Neutrophil (primary cell): ENCODE results near the gene F2RL3.
"Not testable (repeated sequence)": the region's sequence is repeated elsewhere in the genome, so short reads cannot be mapped to it uniquely, and the experiment has no call there.

Experiments
- H3K27ac ChIP-seq: fragments of 200-600 bp; sonication (generic); 2 replicates; pipeline ENCODE4 v1.5.1; 2016; ENCODE audit warnings: mild to moderate bottlenecking, moderate library complexity
- H3K27me3 ChIP-seq: fragments of 200-600 bp; sonication (generic); 2 replicates; pipeline ENCODE4 v1.6.0; 2016; ENCODE audit warnings: mild to moderate bottlenecking
- H3K36me3 ChIP-seq: fragments of 200-600 bp; sonication (generic); 2 replicates; pipeline ENCODE4 v1.5.1; 2017
- H3K4me1 ChIP-seq, 2 experiments: fragments of 200-600 bp in 1 of 2; sonication (generic) in 1 of 2; 1 replicate in 1 of 2; 2 replicates in 1 of 2; pipeline versions ENCODE4 v1.5.1 to v1.6.1; 2013 to 2016; ENCODE audit warnings: low read depth in 1 of 2, low read length in 1 of 2, mild to moderate bottlenecking in 1 of 2, moderate library complexity in 1 of 2; ENCODE audit not compliant: control insufficient read depth in 1 of 2, insufficient read depth in 1 of 2
- H3K4me3 ChIP-seq, 2 experiments: fragments of 200-600 bp in 1 of 2; sonication (generic) in 1 of 2; 1 replicate in 1 of 2; 2 replicates in 1 of 2; pipeline ENCODE4 v1.5.1; 2013 to 2016; ENCODE audit warnings: low read depth in 1 of 2, low read length in 1 of 2, mild to moderate bottlenecking in 1 of 2, moderate library complexity in 1 of 2
- H3K9me3 ChIP-seq: fragments of 200-600 bp; sonication (generic); 2 replicates; pipeline ENCODE4 v1.5.1; 2016
- CTCF ChIP-seq: fragments of 200-600 bp; sonication (generic); IDR thresholded peaks from 2 replicates; pipeline ENCODE4 v1.5.1; 2016; ENCODE audit warnings: antibody characterized with exemption

F2RL3 gene

GRCh38 chr19:16934489-16934888 lies 45.7 kb downstream of the F2RL3 start:
- Histone ChIP-seq H3K4me1 (no peaks in the 10 kb centered on the region), H3K36me3 (no peaks in the 10 kb centered on the region), H3K27ac (no peak overlapping the region), H3K4me3 (no peak overlapping the region), H3K27me3 (no peaks in the 10 kb centered on the region), H3K9me3 (peaks cover 6% of the 10 kb centered on the region)
- TF ChIP-seq CTCF: no peak

GRCh38 chr19:16936901-16937300 lies 48.1 kb downstream of the F2RL3 start:
- Histone ChIP-seq H3K36me3 (no peaks in the 10 kb centered on the region), H3K4me1 (no peaks in the 10 kb centered on the region), H3K4me3 (no peak overlapping the region), H3K9me3 (peaks cover 6% of the 10 kb centered on the region), H3K27me3 (no peaks in the 10 kb centered on the region), H3K27ac (no peak overlapping the region)
- TF ChIP-seq CTCF: no peak

- not testable (repeated sequence) for H3K27ac ChIP-seq, H3K4me3 ChIP-seq, H3K27me3 ChIP-seq, H3K36me3 ChIP-seq, H3K4me1 ChIP-seq, H3K9me3 ChIP-seq
Measured at GRCh38 chr19:16937796-16938195, 49.0 kb downstream of the F2RL3 start.

- Histone ChIP-seq H3K4me3 (no peak overlapping the region), H3K36me3 (no peaks in the 10 kb centered on the region), H3K9me3 (peaks cover 6% of the 10 kb centered on the region), H3K27ac (no peak overlapping the region), H3K4me1 (no peaks in the 10 kb centered on the region), H3K27me3 (no peaks in the 10 kb centered on the region)
- no peak for TF ChIP-seq CTCF
Measured at GRCh38 chr19:16938211-16938610, 49.4 kb downstream of the F2RL3 start.

- H3K36me3 ChIP-seq, H3K27ac ChIP-seq, H3K9me3 ChIP-seq, H3K4me1 ChIP-seq, H3K27me3 ChIP-seq, H3K4me3 ChIP-seq: not testable (repeated sequence)
Measured at GRCh38 chr19:16940063-16940462, 51.3 kb downstream of the F2RL3 start.

GRCh38 chr19:16940626-16941025 lies 51.8 kb downstream of the F2RL3 start:
- Histone ChIP-seq H3K4me1 (no peaks in the 10 kb centered on the region), H3K36me3 (no peaks in the 10 kb centered on the region), H3K27ac (no peak overlapping the region), H3K27me3 (no peaks in the 10 kb centered on the region), H3K9me3 (no peaks in the 10 kb centered on the region), H3K4me3 (no peak overlapping the region)
- no peak for TF ChIP-seq CTCF
